ENCODE measurements around the gene APOBEC2. TPM values are rescaled to one million over a fixed set of nuclear protein-coding genes. Genes with fewer than 3 reads are reported as not detected.

APOBEC2 gene
- total RNA-seq, 1 donor from 2014 or later, result not detected

DNA sequence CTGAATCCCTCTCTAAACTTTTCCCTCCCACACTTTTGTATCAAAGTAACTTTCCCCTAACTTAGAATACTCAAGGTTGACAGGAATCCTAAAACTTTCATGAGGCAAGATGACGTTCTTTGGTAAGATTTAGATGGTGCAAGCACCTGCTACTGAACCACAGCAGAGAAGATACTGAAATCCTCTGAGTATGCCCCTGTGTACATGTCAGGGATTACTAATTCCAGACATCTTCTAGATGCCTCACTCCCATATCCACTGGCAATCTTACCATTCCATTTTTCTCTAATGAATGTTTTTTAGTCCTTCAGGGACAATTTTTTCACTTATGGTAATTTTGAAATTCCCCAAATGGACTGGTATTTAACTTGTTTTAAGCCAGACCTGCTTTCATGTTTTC, 9.1 kb downstream of the APOBEC2 start:
- DNase-seq, result no peak

DNA sequence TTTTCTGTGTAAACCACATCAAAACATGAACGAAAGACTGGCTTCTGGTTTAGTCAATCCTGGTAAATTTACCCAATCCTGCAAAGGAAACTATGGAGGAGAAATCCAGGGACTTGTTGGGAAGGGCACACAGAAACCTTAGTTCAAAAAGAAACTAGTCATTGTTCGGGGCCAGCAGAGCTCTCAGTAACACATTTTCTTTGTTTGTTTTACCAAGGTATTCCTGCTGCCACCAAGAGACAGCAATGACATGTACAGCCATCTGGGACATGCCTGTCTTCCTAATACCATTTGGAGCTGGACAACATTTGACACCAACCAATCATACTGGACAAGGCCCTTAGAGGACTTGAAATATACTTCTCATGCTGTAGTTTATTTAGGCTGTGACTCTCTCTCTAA, 10.9 kb downstream of the APOBEC2 start:
- DNase-seq, result no peak

DNA sequence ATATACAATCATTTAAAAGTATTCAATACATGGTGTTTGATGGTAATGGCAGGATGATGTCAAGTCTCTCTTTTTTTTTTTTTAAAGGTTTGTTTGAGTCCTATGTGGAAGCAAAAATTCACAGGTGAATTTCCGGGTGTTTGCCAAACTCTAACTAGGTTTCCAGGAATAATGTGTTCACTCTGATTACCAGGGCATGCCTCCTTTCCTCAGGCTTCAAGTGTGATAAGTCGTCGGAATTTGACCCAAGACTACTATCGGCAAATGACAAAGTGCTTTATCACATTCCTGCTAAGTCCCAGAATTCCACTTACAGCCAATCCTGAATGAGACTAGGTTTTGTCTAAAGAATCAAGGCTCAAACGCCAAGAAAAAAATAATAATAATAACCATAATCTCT, 11.8 kb downstream of the APOBEC2 start:
- no peak for DNase-seq

DNA sequence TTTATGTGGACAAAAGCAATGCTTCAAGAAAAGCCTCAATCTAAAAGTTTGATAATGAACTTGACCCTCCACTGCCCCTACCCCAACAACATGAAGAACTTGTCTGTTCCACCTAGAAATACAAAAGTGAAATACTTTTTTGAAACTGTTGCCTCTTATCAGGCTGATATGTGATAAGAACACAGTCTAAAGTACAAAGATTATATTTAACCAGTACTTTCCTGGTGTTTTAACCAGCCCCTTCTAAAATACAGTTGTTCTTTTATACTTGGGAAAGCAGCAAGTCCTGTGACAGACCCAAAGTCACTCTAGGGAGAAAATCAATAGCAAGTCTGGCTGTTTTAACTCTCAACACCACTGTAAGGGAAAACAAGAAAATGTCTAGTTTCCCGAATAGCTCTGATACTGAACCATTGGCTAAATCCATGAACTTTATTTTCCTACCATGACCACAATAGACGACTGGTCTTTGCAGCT, 12.6 kb downstream of the APOBEC2 start:
- DNase-seq, result no peak

DNA sequence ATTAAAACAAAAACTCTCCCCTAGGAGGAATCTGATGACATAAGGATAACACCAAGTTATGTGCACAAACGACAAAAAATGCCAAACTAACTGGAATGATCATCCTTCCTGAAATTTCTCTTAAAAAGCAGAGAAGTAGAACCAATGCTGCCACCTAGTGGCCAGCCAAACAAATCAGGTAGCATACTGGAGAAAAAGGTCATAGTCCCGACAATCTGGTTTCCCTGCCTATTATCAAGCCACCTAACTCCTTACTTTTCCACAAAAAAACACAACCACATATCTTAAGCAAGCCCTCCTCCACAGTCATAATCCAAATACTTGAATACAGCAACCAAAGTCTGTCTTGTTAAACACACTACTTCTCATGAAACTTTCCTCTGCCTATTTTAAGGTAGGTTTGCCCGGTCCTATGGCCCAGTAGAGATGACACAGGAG, 13.9 kb downstream of the APOBEC2 start:
- DNase-seq, result peak; percentile 90

DNA sequence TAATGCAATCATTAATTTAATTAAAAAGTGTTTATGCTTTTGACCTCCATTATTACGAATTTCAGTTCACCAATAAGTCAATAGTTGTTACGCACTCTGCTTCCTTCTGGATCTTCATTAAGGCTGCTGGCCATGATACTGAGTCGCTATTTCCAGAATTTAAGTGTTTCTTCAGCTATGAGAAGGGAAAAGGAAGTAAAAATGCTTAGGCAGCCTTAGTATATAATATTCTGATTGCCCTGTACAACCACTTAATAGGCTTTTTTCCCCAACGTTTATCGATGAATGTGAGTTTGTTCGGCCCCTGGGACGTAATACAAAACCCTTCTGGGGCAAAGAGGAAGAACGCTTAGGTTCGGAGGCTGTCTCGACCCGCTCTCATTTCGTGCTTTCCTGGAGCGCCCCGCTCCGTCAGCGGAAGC, 18.5 kb downstream of the APOBEC2 start:
- DNase-seq, result peak; percentile 89

DNA sequence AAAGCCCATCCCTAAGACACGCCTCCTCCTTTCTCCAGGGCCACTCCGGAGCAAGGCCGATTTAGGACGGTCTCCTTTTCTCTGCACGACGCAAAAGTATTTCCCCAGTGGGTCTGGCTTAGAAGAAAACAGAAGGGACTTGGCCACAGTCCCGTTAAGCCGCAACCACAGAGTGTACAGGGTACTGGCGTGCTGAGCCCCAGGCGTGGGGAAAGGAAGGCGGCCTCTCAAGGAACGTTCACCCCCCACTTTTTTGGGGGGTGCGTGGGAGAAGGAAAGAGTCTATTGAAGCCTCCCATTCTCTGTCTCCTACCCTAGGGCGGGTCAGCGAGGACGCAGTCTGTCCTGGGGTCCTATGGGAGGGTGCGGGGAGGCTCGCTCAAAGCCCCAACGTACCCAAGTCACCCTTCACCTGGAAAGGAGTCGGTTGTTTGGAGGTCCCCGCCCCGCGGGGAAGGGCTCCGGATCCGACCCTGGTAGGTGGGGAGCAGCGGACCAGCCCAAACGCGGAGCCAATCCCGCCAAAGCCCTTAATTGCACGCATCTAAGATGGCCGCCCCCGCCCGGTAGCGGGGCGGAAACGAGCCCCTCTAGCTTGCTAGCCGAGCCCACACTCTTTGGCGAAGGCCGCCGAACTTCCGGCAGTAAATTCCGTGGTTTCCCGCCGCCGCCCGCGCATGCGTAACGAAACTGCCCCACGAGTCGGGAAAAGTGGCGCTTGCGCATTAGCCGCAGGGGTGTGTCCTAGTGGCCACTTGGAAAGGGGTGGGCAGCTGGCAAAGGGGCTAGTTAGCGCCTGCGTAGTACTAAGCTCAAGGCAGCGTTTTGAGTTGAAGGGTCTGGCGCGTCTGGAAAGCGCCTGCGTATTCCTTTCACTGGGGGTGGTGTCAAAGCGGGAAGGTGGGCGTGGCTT, 19.2 kb downstream of the APOBEC2 start, which contains the start of gene OARD1:
TSS of gene OARD1 (minus strand) at position 434 of the 913 bp plus-strand sequence. CDS start 722 bp downstream, outside the sequence.
- DNase-seq, result peak; percentile 100

DNA sequence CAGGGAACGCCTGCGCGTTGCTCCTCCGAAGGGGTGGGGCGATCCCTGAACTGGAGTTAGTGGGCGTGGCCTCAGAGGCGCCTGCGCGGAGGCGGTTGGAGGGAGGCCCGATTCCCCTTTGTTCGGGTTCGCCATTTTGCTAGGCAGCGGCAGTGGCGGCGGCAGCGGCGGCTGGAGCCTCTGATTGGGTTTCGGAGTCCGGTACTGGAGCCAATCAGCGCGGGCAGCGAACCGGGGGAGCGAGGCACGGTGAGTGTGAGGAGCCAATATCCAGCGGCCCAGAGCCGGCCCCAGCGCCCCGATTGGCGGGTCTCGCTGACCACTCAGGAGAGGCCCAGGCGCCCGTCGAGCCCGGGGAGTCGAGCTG, 19.8 kb downstream of the APOBEC2 start, which contains the start of gene NFYA:
TSS of gene NFYA (plus strand) at position 139 of the 367 bp plus-strand sequence. CDS start 6,116 bp downstream, outside the sequence.
- DNase-seq, result no peak

DNA sequence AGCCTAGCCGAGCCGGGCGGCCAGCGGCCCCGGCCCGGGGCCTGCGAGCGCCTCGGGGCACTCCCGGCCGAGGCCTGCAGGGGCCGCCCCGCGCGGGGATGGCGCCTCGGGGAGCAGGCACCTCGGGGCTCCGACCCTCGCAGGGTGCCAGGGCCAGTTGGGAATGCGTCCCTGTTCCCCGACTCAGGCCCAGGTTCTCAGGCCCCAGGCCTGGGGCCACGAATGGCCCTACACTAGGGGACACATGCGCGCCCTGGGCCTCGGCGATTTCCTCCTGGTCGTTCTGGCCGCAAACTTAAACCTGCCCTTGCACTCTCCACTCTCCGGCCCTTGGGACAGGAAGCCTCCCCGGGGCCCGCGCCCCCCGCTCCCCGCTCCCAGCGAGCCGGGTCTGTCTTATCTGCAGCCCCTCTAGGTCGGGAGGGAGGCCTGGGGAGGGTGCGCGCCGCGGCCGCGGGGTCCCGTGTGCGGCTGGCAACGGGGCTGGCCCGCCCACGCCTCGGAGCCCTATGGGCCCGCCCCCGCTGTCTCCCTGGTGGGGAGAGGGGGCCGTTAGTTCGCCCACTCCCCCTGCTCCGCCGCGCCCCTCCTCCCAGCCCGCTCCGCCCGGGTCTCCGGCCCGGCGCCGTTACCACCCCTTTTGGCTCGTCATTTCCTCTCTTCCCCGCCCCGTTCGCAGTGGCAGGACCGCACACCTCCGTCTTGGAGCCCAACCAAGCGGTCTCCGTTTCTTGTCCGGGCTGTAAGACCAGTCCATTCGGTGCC, 20.4 kb downstream of the APOBEC2 start:
- peak; percentile 91 for DNase-seq

DNA sequence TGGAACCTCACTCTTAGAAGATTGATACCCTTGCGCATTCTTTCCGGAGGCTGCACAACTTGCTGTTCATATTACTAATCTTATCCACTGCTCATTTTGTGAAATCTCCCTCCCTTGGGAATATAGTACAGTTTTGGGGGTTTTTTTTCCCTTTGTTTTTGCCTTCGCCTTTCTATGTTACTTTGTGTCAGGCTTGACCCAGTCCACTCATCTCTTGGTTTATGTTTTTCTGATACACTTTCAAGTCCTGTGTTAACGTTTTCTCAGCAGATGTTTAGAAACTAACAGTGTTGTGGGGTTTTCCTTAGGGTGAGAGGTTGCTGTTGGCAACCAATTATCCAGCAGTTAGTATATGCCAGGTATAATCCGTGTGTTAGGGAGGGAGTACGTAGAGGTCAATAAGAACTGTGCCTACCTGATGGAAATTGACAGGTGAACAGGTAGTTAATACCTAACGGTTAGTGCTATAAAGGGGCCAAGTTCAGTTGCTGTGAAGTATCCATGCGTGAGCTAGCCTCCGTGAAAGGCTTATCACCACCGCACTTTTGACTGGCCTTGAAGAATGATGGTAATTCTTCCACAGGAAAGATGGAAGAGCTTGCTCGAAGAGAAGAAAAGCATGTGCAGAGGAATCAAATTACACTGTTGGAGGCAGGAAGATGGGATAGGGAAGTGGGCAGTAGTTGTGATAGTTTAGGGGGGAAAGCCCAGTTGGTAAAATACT, 21.1 kb downstream of the APOBEC2 start:
- DNase-seq, result peak; percentile 33

DNA sequence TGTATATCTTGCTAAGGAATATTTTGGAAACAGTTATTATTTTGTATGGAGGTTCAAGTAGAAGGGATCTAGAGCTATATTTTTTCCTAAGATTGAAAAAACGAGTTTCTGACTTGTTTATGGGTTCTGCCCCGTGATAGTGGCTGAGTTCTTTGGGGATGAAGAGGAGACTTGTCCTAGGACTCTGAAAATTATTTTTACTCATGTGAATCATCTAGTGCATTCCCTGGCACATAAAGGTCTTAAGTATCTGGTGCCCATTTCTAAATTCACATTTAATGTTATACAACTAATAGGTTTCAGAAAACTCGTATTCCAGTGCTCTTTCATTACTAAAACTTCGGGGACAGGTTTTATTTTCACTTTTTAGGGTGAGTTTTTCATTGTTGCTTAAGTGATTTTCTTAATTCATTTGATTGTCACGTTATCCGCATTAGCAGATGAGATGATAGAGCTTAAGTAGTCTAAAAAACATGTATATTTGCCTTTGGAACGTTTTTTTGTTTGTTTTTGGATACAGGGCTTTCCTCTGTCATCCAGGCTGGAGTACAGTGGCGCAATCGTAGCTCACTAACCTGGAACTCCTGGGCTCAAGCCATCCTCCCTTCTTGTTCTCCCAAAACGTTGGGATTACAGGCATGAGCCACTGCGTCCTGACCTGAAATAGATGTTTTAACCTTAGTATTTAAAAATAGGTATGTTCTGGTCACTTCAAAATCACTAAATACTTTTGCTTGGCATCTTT, 21.9 kb downstream of the APOBEC2 start:
- DNase-seq, result peak; percentile 26

DNA sequence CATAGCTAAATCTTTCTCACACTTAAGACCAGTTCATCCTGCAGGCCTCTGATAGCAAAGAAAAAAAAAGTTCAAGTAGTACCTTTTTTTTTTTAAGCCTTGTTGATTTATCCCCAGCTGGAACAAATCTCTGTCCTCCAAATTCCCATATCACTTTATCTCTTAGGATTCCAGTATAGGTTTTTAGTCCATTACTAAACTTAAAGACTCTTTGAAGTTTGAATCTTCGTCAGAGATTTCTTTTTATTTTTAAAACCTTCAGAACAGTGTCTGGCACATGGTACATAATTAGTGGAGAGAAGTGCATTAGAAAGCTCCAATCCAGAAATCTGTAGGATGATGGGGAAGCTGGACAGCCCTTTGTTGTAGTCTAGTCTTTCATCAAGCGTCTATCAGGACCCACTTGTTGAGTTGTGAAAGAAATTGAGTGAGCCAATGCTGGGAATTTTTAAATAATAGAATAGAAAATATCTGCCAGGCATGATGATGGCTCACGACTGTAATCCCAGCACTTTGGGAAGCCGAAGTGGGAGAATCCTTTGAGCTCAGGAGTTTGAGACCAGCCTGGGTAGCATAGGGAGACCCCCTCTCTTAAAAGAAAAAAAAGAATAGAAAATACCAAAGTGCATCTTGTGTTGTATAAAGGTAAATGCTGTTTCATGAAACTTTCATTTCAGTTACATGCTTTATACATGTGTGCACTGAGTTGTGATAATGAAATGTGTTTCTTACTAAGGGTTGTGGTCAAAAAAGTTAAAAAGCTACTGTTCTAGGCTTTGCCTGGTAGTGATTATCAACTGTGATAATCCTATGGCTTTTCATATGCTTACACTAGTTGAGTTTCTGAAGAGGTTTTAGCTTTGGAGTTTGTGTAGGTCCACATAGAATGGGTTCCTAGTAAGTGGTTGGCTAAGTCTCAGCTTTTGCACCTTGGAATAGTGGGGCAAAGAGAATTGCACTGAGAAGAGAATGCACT, 22.9 kb downstream of the APOBEC2 start:
- DNase-seq, result no peak

DNA sequence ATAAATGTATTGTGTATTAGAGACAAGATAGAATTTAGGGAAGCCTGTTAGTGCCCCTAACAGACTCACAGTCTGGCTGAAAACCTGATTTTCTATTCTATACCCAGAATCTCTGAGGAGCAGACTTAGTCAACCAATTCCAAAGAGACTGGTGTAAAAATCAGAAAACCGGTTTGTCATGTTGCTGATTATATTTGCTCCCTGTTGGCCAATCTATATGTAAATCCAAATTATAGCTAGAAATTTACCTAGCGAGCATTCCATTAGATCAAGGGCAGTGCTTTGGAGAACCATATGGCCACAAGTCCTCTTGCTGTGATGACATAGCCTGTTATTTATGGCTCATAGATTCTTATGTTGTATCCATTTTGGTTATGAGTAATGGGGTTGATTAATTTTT, 24.5 kb downstream of the APOBEC2 start:
- DNase-seq, result no peak

DNA sequence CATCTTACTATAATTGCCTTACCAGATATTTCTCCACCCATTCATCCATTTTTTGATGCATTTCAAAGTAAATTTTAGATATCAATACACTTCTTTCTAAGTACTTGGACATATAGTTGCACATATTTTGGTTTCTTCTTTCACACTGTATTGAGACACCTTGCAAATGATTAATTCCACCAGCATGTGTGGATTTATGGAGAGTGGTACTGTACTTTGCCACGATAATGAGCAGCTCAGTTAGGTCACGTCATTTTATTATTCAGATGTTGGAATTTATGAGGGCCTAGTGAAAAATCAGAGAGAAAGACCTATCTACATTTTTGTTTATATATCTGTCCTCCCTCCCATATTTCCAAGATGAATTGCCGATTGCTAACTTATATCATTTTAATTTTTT, 25.1 kb downstream of the APOBEC2 start:
- no peak for DNase-seq

DNA sequence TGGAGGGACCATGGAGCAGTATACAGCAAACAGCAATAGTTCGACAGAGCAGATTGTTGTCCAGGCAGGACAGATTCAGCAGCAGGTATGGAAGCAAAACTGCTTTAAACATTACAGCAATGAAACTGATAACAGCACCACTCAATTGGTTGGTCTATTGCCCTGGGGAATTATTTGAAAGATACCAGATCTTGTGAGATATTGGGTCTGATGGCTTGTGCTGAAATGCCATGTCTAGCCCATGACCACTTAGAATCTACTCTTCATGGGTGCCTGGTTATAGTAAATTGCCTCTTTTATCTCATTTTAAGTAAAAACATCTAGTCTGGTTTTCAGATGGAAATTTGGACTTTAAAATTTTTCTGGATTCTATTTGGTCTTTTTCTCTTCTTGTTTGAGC, 26.1 kb downstream of the APOBEC2 start:
- DNase-seq, result no peak

DNA sequence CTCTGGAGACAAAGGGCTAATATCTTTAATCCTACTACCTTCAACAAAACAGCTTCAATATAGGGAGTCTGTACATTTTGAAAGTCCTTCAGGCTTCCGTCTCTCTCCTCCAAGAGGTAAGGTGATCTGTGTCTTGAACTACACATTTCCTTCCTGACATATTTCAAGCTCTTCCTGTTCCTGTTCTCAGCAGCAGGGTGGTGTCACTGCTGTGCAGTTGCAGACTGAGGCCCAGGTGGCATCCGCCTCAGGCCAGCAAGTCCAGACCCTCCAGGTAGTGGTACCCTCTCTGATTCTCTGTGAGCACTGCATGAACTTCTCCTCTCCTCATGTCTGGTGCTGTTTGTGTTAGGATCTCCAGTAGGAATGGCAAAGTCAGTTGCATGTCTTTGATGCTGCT, 27.6 kb downstream of the APOBEC2 start:
- peak; percentile 21 for DNase-seq

DNA sequence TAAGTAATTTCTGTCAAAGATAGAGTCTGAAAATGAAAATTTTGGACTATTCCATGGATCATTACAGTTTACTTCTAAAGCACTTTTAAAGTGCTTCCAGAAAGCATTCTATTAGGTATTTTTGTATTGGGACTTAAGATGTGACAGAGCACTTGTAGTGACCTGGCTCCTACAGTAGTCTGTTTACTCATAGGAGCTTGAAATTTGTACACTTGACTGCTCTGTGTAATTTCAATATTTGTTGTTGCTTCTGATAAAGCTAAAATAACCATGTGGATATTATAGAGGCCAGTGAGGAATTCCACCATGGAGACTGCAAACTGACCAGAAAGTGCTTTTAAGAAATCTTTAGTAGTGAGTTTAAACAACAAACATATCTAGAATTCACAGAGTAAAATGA, 30.1 kb downstream of the APOBEC2 start:
- DNase-seq, result no peak

DNA sequence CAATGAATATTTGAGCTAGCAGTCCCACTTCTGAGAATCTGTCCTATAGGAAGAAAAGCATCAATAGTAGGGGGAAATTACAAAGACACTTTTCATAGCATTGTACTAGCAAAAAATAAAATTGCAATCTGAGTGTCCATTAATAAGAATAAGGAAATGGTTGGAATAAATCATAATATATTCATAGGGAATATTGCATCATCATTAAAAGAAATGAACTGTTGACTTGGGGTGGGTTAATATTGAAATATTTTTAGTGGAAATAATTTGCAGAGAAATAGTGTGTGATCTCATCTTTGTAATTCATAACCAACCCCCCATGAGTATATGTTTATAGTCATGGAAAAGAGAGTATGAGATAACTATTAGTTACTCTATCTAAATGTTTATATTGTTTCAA, 32.2 kb downstream of the APOBEC2 start:
- no peak for DNase-seq

DNA sequence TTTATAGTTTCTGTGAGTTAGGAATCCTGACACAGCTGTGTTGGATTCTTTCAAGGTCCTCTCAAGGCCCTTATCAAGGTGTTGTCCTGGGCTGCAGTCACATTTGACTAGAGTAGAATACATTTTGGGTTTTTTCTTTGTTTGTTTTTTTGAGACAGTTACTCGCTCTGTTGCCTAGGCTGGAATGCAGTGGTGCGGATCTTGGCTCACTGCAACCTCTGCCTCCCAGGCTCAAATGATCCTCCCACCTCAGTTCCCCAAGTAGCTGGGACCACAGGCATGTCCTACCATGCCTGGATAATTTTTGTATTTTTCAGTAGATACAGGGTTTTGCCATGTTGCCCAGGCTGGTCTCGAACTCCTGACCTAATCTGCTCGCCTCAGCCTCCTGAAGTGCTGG, 35.4 kb downstream of the APOBEC2 start:
- DNase-seq, result no peak
